ENCODE measurements around the gene CD36. TPM values are rescaled to one million over a fixed set of nuclear protein-coding genes. Genes with fewer than 3 reads are reported as not detected.

Gene CD36
- total and polyA plus RNA-seq, 2 experiments from 2014 or later, result 0.40 to 1.8 TPM

DNA sequence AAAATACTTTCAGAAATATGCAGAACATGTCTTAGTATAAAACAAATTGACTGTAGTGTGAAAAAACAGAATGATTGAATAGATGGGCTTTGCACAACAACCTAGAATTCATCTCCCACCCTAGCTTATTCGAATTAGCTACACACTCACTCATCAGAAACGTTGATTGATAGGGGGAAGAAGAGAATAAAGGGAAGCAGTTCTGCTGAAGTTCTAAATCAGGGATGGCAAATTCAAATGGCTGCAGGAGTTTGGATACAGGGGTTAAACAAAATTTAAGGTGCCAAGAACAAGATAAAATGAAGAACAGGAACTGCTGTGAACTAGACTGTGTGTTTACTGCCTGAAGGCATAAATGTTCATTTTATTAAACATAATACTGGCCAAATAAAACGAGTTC is 9.0 kb downstream of the CD36 start (continued):
- TF ChIP-seq, protein P1, sequence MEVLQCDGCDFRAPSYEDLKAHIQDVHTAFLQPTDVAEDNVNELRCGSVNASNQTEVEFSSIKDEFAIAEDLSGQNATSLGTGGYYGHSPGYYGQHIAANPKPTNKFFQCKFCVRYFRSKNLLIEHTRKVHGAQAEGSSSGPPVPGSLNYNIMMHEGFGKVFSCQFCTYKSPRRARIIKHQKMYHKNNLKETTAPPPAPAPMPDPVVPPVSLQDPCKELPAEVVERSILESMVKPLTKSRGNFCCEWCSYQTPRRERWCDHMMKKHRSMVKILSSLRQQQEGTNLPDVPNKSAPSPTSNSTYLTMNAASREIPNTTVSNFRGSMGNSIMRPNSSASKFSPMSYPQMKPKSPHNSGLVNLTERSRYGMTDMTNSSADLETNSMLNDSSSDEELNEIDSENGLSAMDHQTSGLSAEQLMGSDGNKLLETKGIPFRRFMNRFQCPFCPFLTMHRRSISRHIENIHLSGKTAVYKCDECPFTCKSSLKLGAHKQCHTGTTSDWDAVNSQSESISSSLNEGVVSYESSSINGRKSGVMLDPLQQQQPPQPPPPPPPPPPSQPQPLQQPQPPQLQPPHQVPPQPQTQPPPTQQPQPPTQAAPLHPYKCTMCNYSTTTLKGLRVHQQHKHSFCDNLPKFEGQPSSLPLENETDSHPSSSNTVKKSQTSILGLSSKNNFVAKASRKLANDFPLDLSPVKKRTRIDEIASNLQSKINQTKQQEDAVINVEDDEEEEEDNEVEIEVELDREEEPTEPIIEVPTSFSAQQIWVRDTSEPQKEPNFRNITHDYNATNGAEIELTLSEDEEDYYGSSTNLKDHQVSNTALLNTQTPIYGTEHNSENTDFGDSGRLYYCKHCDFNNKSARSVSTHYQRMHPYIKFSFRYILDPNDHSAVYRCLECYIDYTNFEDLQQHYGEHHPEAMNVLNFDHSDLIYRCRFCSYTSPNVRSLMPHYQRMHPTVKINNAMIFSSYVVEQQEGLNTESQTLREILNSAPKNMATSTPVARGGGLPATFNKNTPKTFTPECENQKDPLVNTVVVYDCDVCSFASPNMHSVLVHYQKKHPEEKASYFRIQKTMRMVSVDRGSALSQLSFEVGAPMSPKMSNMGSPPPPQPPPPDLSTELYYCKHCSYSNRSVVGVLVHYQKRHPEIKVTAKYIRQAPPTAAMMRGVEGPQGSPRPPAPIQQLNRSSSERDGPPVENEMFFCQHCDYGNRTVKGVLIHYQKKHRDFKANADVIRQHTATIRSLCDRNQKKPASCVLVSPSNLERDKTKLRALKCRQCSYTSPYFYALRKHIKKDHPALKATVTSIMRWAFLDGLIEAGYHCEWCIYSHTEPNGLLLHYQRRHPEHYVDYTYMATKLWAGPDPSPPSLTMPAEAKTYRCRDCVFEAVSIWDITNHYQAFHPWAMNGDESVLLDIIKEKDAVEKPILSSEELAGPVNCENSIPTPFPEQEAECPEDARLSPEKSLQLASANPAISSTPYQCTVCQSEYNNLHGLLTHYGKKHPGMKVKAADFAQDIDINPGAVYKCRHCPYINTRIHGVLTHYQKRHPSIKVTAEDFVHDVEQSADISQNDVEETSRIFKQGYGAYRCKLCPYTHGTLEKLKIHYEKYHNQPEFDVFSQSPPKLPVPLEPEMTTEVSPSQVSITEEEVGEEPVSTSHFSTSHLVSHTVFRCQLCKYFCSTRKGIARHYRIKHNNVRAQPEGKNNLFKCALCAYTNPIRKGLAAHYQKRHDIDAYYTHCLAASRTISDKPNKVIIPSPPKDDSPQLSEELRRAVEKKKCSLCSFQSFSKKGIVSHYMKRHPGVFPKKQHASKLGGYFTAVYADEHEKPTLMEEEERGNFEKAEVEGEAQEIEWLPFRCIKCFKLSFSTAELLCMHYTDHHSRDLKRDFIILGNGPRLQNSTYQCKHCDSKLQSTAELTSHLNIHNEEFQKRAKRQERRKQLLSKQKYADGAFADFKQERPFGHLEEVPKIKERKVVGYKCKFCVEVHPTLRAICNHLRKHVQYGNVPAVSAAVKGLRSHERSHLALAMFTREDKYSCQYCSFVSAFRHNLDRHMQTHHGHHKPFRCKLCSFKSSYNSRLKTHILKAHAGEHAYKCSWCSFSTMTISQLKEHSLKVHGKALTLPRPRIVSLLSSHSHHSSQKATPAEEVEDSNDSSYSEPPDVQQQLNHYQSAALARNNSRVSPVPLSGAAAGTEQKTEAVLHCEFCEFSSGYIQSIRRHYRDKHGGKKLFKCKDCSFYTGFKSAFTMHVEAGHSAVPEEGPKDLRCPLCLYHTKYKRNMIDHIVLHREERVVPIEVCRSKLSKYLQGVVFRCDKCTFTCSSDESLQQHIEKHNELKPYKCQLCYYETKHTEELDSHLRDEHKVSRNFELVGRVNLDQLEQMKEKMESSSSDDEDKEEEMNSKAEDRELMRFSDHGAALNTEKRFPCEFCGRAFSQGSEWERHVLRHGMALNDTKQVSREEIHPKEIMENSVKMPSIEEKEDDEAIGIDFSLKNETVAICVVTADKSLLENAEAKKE (CRISPR knock-in tag; IDR thresholded peaks at IDR 0.05), result no peak
- TF ChIP-seq STAT1 (IDR thresholded peaks at IDR 0.05; ENCODE audit: unreplicated experiment) (no peak), ZNF114 (CRISPR knock-in tag; IDR thresholded peaks at IDR 0.05) (no peak), ZNF331 (CRISPR knock-in tag; IDR thresholded peaks at IDR 0.05; ENCODE audit: low read depth) (no peak), CREB1 (CRISPR knock-in tag; IDR thresholded peaks at IDR 0.05; ENCODE audit: low read depth) (no peak), EZH2phosphoT487 (IDR thresholded peaks at IDR 0.05; ENCODE audit: unreplicated experiment) (no peak), NANOG (IDR thresholded peaks at IDR 0.05; ENCODE audit: borderline replicate concordance) (no peak), ETS1 (IDR thresholded peaks at IDR 0.05) (no peak)

- no peaks in the 10 kb centered on the region for H3F3A ChIP-seq (replicated peaks; ENCODE audit: low read depth)
- no peaks in the 10 kb centered on the region for H3K9me2 ChIP-seq (ENCODE audit: insufficient read depth)
- H3K27ac Mint-ChIP-seq, result no peak overlapping the region
- TF ChIP-seq NANOG (IDR thresholded peaks at IDR 0.05; ENCODE audit: borderline replicate concordance), result no peak
- no peak for TF ChIP-seq ZNF114 (CRISPR knock-in tag; IDR thresholded peaks at IDR 0.05)
- no peak for TF ChIP-seq REST (IDR thresholded peaks at IDR 0.05; ENCODE audit: unreplicated experiment)
- no peak for TF ChIP-seq EZH2 (IDR thresholded peaks at IDR 0.05; ENCODE audit: low read depth, unreplicated experiment)
- TF ChIP-seq ZNF331 (CRISPR knock-in tag; IDR thresholded peaks at IDR 0.05; ENCODE audit: low read depth), result no peak
- TF ChIP-seq EZH2phosphoT487 (IDR thresholded peaks at IDR 0.05; ENCODE audit: unreplicated experiment), result no peak
- TF ChIP-seq JUNB (IDR thresholded peaks at IDR 0.05; ENCODE audit: unreplicated experiment), result no peak
- no peak for TF ChIP-seq CTCF (conservative IDR thresholded peaks at IDR 0.05; ENCODE audit: low read depth in 2 of 2)
- no peak for TF ChIP-seq CREB1 (CRISPR knock-in tag; IDR thresholded peaks at IDR 0.05; ENCODE audit: low read depth)
These were observed 9.7 kb downstream of the CD36 start for GRCh38 chr7:80648031-80648600.

More at GRCh38 chr7:80648031-80648600, 9.7 kb downstream of the CD36 start:
- Mint-ChIP-seq H3K4me3 (no peak overlapping the region), H3K27me3 (ENCODE audit: insufficient read depth, low read depth, poor library complexity) (no peaks in the 10 kb centered on the region), H3K36me3 (ENCODE audit: low read depth) (no peaks in the 10 kb centered on the region), H3K9me3 (no peaks in the 10 kb centered on the region), H3K4me1 (no peaks in the 10 kb centered on the region)
- DNase-seq (ENCODE audit: low spot score), result no peak
- Histone ChIP-seq H4K20me1 (replicated peaks; ENCODE audit: insufficient read depth) (no peaks in the 10 kb centered on the region), H2AFZ (no peak overlapping the region), H3K79me2 (replicated peaks; ENCODE audit: insufficient read depth) (no peaks in the 10 kb centered on the region), H3K27ac (ENCODE audit: low read depth) (no peak overlapping the region), H3K4me1 (ENCODE audit: insufficient read depth) (no peaks in the 10 kb centered on the region), H3K27me3 (ENCODE audit: insufficient read depth) (no peaks in the 10 kb centered on the region), H3K36me3 (ENCODE audit: insufficient read depth) (no peaks in the 10 kb centered on the region), H3K4me2 (no peak overlapping the region), H3K4me3 (no peak overlapping the region)
- no peak for ATAC-seq
